NCI-H1436 treated with DMSO at 0.1 percent for 48 hours (cell line): Measurements from ENCODE around the gene DACH2.
"Not testable (repeated sequence)": the region's sequence is repeated elsewhere in the genome, so short reads cannot be mapped to it uniquely, and the experiment has no call there.

Experiments
- DNase-seq: peaks from one replicate; lab custom pipeline; 2025; lab: John Stamatoyannopoulos, UW

The DACH2 gene

DNA sequence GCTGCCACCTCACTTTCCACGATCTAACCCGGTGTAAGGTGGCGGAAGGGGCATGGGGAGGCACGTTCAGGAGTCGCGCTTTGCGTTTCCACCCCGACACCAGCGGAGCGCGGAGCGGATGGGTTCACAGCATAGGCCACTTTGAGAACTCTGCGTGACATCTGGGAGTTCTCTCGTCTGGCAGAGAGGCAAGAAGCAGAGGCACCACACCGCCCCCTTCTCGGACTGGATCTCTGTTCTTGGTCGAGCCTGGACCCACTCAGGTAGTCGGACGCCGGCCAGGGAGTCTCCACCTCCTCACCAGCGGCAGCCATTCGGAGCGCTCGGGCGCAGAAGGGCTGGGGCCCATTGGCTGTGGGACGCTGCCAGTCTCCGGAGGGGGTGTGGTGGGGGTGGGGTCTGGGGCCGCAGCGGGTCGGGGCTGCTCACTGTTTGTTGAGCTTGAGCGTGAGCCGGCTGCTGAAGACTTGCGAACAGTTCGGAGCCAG, at the start of gene DACH2:
TSS of gene DACH2 (plus strand) at position 428 of the 488 bp plus-strand sequence.
- no peak for DNase-seq

DNA sequence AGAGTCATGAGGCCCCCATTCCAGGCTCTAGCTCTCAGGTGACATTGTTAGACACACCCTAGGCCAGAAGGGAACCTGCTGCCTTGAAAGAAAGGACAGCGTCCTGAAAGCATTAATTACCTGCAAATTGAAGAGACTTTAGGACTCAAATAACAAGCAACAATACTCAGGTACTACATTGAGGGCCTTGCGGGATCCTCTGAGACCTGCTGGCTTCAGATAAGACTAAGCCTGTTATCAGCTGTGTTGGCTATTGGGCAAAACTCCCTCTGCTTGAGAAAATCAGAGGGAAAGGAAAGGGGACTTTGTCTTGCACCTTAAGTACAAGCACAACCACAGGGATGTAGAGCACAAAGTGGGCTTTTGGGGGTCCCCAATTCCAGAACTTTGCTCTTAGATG, 45.9 kb upstream of the DACH2 start:
- DNase-seq, result no peak

DNA sequence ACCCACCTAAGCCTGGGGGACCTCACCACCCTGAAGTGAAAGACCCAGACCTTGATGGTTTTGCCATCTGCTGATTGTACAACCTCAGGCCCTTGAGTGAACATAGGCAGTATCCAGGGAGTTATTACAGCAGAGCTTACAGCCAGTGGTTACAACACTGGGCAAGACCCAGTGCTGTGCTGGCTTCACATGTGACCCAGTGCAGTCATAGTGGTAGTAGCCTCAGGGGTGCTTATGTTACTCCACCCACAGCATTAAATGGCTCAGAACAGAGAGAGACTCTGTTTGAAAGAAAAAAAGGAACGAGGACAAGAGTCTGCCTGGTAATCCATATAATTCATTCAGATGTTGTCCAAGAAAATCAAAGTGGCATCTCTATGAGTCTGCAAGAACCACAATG, 45.2 kb upstream of the DACH2 start:
- no peak for DNase-seq

DNA sequence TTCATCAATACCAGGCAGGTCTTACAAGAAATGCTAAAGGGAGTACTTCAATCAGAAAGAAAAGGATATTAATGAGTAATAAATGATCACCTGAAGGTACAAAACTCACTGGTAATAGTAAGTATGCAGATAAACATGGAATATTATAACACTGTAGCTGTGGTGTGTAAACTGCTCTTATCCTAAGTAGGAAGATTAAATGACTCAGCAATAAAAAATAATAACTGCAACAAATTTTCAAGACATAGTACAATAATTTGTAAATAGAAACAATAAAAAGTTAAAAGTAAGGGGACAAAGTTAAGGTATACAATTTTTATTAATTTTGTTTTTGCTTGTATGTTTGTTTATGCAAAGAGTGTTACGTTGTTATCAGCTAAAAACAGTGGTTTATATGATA, 43.7 kb upstream of the DACH2 start:
- no peak for DNase-seq

DNA sequence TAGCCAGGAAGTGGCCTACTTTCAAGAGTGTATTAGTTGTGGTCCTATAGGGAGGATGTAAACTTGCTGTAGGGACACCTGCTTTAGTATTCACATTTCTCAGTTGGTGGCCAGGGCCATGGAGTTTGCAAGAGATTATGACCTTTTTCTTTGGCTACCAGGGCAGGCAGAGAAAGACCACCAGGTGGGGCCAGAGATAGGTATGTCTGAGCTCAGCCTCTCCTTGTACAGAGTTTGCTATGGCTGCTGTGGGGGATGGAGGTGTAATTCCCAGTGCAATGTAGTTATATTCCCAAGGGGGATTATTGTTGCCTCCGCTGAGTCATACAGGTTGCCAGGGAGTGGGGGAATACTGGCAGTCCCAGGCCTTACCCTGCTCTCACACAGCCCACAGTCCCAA, 26.3 kb upstream of the DACH2 start:
- DNase-seq, result no peak

DNA sequence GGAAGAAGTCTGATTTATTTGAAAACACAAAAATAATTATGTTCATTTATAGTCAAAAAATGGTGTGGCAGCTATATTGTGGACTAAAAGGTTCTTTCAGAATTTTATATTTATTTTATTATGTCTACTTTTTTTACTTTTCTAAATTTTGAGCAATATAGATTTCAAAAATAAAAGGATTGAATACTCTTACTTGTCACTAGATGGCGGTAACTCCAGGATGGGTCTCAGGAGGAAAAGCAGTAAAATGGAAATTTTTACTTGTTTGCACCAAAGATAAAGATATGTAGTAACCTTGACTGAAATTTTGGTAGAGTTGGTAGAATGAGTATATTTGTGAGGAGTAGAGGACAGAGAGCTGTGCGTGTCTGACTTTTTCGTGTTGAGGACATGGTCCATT, 14.5 kb upstream of the DACH2 start:
- DNase-seq, result no peak

DNA sequence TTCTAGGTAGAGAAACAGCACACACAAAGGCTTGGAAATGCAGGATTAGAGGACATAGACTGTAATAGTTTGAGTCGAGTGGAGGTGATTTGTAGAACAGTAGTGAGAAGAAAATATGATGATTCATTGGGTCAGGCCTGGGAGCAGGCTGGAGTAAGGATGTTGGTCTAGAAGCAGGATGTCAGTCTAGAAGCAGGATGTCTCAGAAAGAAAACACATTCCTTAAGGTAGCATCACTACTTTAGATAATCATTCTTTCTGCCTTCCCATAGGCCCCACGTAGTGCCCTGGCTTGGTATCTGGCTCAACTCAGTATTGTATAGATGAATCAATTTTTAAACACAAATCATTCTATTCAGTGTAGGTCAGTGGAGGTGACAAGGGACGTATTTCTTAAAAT, 11.2 kb upstream of the DACH2 start:
- DNase-seq, result no peak

DNA sequence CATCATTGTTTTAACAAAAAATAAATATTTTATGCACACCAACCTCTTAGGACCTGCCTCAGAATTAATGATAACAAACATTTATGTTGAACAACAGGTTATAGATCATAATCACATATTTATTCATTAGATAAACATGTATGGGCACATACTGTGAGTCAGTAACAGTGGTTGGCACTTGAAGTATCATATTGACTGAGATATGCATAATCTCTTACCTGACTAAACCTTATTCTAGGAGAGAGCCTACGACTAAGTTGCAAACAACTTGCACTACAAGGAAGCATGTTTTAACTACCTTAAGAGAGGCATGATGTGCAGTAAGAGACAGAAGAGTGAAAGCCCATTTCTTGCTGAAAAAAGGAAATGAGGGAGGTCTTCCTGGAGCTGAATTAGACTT, 6.5 kb upstream of the DACH2 start:
- no peak for DNase-seq

DNA sequence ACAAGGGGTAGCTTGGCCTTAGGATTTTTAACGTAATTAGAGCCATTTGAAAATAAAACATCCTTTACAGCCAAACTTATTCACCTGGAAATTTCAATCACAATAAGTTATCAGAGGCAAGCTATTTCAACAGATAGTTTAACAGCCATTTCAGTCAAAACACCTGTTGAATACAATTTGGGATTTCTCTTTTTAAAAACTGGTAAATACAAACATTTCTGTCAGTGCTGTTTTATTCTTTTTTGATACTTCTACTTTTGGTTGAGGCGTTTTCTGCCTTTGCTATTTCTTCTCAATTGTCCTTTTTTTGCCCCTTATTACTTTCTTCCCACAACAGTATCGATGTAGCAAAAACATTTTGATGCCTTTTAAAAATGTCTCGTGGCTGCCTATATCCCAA, 2.1 kb upstream of the DACH2 start:
- no peak for DNase-seq

DNA sequence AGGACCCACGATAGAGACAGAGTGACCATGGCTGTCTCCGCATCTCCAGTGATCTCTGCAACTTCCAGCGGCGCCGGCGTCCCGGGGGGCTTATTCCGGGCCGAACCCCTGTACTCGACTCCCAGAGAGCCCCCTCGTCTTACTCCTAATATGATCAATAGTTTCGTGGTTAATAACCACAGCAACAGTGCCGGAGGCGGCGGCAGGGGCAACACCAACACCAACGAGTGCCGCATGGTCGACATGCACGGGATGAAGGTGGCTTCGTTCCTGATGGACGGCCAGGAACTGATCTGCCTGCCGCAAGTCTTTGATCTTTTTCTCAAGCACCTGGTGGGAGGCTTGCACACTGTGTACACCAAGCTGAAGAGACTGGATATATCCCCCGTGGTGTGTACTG, 343 bp downstream of the DACH2 start:
- DNase-seq, result no peak

DNA sequence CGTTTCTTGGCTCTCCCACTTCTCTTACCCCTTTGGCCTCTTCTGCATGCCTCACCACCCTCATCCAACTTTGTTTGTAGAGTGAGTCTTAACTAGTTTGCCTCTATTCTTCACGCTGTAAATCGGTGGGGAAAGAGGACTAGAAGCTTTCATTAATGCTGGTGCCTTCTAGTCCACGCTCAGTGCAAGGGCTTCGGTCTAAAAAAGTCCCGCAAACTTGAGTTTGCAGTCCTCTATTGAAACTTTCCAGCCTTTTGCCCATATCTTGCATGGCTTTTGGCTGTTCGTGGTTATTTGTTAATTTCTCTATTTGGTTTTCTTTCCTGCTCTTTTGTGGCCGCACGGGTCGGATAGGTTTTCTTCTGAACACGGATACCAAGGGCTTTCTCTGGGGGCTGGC, 868 bp downstream of the DACH2 start:
- DNase-seq, result no peak

DNA sequence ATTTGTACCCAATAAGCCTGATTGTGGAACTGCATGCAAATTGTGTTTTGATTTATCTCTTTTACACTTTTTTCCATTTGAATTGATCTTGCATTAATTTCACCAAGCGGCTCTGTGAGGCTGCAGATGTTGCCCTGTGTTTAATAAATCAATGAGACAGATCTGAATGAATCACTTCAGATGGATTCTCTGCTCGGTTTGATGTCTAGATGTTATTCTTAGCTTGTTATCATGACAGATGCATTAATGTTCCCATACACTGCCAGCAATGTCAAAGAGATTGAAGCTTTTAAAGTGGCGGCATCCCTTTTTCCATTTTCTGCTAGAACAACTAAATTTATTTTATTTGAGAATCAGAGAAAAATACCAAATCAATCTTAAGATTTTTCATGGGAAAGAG, 6.3 kb downstream of the DACH2 start:
- DNase-seq, result no peak

DNA sequence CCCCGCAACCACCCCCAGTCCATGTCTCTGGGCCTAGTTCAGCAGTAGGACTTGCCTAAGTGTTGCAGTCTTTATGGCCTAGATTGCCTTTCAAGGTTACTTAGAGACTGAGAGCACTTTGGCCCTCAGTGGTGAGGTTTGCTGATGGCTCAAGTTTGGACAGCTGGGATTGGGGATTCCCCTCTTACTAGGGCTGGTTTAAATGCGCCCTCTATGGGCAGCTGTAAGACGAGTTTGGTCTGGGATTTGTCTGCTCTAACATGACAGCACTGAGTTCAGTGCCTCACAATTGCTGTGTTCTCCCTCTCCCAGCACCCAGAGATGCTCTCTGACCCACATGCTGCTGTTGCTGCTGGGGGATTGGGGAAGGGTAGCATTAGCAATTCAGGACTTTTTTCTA, 23.1 kb downstream of the DACH2 start:
- DNase-seq, result no peak

DNA sequence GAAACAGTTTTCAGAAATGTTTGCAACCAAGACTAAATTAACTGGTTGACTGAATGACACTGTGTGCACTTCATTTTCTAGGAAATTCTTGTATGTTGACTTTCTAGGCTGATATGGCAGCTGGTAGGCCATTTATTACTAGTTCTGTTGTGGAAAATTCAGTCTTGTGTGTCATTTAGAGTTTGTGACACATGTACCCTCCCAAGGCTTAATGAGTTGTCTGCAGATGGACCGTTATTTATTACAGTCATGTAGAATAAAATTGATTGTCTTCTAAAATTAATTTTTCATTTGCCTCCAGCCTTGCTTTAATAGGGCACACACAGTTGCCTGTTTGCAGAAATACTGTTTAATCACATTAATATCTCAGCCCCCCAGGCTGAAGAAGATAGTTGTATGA, 30.7 kb downstream of the DACH2 start:
- no peak for DNase-seq

DNA sequence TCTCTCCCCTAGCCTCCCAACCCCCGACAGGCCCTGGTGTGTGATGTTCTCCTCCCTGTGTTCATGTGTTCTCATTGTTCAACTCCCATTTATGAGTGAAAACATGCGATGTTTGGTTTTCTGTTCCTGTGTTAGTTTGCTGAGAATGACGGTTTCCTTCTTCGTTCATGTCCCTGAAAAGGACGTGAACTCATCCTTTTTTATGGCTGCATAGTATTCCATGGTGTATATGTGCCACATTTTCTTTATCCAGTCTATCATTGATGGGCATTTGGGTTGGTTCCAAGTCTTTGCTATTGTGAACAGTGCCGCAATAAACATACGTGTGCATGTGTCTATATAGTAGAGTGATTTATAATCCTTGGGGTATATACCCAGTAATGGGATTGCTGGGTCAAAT, 33.1 kb downstream of the DACH2 start:
- not testable (repeated sequence) for DNase-seq

DNA sequence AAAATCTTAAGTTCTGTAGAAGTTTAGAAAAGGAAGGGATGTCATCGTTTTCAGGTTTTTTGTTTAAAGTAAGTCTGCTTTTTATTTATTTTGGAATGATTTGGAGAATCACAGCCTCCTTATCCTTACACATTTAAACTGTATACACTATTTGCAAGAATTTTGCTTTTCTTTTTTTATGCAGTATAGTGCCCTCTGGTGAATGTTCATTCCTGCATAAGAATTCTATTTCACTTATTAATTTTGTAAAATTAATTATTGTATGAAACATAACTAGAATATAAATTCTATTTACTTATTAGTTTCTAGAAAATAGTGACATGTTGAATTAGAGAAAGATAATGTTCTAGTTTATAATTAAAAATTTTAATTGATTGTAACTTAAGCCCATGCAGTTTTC, 44.6 kb downstream of the DACH2 start:
- no peak for DNase-seq

DNA sequence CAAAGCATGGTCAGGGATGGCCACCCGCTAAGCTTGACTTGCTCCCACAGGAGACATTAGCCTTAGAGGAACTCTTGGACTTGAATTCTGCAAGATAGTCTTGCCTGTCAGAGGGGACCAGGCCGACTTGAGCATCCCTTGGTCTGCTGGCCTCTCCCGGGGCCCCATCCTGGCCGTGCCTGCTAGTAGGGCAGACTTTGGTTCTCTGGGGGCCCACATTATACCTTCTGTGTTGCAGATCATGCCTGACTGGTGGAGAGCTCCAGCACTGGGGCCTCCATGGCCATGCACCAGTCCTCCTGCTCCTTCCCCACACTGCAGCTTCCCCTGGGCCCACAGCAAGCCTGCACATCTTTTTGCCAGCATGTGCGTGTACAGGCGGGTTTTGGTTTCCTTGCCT, 46.5 kb downstream of the DACH2 start:
- no peak for DNase-seq

DNA sequence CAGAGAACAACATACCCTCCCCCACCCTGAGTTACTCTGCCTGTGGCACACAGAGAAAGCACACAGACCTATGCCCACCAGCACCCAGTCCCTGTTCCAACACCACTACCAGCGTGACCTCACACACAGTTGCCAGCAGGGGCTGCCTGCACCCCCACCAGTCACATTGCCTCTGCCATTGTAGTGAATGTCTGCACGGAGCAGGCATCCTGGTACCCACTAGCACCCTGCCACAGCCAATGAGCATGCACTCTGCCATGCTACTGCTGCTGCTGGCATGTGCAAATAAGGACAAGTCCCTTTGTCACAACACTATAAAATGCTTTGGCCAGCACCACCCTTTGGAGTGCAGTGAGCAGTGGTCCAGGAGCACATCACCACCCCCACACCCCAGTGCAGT, 47.1 kb downstream of the DACH2 start:
- no peak for DNase-seq

DNA sequence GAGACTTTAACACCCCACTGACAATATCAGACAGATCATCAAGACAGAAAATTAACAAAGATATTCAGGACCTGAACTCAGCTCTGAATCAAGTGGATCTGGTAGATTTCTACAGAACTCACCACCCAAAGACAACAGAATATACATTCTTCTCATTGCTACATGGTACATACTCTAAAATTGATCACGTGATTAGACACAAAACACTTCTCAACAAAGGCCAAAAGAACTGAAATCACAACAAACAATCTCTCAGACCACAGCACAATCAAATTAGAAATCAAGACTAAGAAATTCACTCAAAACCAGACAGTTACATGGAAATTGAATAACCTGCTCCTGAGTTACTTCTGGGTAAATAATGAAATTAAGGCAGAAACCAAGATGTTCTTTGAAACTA, 49.6 kb downstream of the DACH2 start:
- no peak for DNase-seq

DNA sequence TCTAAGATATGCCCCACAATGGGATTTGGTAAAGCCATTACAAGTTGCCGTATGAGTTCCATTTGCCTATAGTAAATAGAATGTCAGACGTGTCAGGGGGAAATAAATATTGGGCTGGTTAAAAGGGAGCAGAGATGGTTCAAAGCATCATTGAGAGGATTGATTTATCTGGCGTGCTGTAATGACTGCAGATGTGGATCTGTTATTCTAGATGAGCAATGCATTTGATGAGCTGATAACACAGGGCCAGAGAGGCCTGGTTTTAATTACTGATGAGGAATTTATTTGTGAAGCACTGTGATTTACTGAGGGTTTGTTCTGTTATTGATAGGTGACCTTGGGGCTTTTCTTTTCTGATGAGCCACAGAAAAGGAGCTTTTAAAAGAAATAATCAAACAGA, 62.5 kb downstream of the DACH2 start:
- DNase-seq, result no peak

DNA sequence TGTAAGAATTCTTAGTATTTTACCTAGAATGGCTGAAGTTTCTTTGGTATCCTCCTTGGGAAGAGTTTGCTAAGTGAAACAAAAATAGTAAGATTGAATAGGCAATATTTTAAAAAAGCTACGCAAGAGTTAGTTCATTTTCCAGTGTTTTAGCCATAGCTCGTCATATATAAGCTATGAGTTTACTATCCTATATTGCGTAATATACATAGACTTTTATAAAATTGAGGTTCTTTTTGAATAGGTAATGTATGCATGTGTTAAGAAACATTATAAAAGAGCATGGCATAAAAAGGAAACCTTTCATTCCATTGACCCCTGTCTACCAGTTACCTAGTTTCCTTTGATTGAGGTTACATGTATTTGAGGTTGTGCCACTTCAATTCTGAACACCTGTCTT, 67.0 kb downstream of the DACH2 start:
- no peak for DNase-seq

DNA sequence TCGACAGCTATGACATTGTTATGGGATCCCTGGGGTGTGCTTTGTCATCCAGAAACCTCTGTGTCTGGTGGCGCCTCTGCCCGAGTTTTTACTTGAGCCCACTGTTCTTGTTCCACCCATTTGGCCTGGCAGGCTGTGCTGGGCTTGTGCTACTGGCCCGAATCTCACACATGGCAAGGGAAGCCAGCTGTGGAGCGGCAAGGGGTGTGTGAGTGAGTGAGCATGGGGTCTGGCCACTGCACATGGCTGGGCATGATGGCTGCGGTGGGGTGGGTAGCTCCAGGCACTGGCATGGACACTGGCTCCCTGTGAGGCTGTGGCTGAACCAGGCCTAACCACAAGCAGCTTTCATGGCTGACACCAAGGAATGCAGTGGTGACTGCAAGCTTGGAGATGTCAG, 89.2 kb downstream of the DACH2 start:
- DNase-seq, result no peak

DNA sequence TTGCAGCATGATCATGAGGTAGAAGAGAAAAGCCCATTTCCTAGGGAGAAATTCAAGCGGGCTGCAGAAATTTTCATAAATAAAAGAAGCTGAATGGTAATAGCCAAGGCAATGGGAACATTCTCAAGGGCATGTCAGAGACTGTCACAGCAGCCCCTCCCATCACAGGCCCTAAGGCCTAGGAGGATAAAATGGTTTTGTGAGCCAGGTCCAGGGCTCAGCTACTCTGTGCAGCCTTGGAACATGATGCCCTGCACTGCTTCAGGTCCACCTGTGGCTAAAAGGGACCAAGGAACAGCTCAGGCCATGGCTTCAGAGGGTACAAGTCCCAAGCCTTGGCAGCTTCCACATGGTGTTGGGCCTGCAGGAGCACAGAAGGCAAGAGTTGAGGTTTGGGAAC, 93.3 kb downstream of the DACH2 start:
- DNase-seq, result no peak

DNA sequence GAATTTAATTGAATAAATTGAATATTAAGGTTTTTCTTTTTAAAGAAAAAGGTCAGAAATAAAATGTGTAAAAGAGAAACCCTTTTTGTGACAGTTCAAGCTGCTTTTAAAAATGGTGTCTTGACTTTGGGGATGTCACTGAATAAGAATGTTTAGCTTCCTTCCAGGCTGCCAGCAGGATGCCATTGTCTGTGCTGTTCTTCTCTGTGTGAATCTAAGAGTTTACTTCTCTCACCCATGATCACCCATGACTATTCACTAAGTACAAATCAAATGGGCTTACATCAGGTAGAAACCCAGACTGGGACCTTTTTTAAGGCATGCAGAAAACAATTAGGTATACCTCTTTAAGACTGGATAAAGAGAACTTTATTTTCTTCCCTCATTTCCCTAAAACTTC, 115.3 kb downstream of the DACH2 start:
- no peak for DNase-seq

DNA sequence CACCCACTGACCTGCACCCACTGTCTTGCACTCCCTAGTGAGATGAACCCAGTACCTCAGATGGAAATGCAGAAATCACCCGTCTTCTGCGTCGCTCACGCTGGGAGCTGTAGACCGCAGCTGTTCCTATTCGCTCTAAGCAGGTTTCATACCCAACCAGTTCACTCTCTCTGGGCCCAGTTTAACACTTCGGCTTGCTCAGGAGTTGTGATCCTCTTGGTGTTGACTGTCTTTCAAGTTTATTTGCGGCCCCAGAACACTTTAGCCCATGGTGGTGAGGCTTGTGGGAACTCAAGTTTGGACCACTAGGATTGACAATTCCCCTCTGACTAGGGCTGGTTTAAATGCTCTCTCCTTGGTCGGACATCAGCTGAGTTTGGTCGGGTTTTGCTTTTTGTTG, 147.0 kb downstream of the DACH2 start:
- DNase-seq, result no peak
